Transverse colon (tissue), 4 donors: ENCODE measurements around the gene LAMB1.

Experiments
- EP300 ChIP-seq: sonication (generic); formaldehyde crosslinking; IDR thresholded peaks from one replicate; pipeline ENCODE4 v1.6.1; 2017; ENCODE audit warnings: antibody characterized with exemption, low read depth
- POLR2A ChIP-seq: fragments of 450-650 bp; IDR thresholded peaks from one replicate; pipeline ENCODE4 v1.6.1; 2016; ENCODE audit warnings: antibody characterized with exemption, mild to moderate bottlenecking, moderate library complexity
- POLR2AphosphoS5 ChIP-seq, 3 donors: sonication (generic); formaldehyde crosslinking; IDR thresholded peaks; one replicate each; pipeline ENCODE4 v1.6.1; 2016; ENCODE audit warnings: antibody characterized with exemption in 3 of 3
- TF ChIP-seq, protein P1 (sequence below), 5 experiments: fragments of 200-600 bp in 3 of 5; fragments of 450-650 bp in 2 of 5; sonication (generic) in 3 of 5; IDR thresholded peaks; 1 replicate in 2 of 5; 2 replicates in 3 of 5; pipeline ENCODE4 v1.5.1; 2016 to 2017; ENCODE audit warnings: antibody characterized with exemption in 5 of 5, inconsistent platforms in 3 of 5, mild to moderate bottlenecking in 2 of 5, moderate library complexity in 1 of 5

DNA sequence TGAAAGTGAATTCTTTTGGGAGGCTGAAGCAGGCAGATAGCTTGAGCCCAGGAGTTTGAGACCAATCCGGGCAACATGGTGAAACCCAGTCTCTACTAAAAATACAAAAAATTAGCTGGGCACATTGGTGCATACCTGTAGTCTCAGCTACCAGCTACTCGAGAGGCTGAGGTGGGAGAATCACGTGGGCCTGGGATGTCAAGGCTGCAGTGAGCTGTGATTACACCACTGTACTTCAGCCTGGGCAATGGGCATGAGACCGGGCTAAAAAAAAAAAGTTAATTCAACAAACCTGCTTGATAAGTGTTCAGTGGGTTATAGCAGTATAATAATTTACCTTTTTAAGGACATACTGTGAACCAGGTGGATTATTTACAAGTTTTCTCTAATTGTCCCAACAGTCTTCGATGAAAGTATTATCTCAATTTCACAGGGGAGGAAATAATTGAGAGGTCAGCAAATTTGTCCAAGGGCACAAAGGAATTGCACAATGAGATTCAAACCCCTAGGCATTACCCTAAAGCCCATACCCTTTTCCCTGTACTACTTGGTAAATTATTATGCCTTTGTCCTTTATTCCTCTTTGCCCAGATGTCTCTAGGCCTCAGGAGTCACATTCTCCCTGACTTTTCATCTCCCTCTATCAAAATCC, 125.1 kb downstream of the LAMB1 start:
- TF ChIP-seq, protein P1, sequence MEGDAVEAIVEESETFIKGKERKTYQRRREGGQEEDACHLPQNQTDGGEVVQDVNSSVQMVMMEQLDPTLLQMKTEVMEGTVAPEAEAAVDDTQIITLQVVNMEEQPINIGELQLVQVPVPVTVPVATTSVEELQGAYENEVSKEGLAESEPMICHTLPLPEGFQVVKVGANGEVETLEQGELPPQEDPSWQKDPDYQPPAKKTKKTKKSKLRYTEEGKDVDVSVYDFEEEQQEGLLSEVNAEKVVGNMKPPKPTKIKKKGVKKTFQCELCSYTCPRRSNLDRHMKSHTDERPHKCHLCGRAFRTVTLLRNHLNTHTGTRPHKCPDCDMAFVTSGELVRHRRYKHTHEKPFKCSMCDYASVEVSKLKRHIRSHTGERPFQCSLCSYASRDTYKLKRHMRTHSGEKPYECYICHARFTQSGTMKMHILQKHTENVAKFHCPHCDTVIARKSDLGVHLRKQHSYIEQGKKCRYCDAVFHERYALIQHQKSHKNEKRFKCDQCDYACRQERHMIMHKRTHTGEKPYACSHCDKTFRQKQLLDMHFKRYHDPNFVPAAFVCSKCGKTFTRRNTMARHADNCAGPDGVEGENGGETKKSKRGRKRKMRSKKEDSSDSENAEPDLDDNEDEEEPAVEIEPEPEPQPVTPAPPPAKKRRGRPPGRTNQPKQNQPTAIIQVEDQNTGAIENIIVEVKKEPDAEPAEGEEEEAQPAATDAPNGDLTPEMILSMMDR (IDR thresholded peaks at IDR 0.05), result no peak
- TF ChIP-seq EP300 (no peak), POLR2AphosphoS5 (IDR thresholded peaks at IDR 0.05) (no peak), POLR2A (no peak)
